ENCODE data around the gene TERB1. TPM values are rescaled to one million over a fixed set of nuclear protein-coding genes. Genes with fewer than 3 reads are reported as not detected.

TERB1 gene
- total RNA-seq, 1 experiment from 2014 or later = not detected

- DNase-seq (ENCODE audit: low spot score) (peak; percentile 40), ATAC-seq (peak; percentile 85)
- no peak overlapping the region for H3K4me3 Mint-ChIP-seq
- CTCF ChIA-PET = interaction anchor here (0.6 to 4.0 kb wide), 26 partner anchors 10 to 334 kb away, joined by 3 to 30 read pairs (median 4); partner anchors contain the start of genes CMTM4, DYNC1LI2, NAE1 and PDP2
- peaks cover 18% of the 10 kb centered on the region for H3K4me1 Mint-ChIP-seq
- peak overlapping the region; percentile 90 for H3K27ac Mint-ChIP-seq
- peak; percentile 61 for TF ChIP-seq CTCF (IDR thresholded peaks at IDR 0.05)
- TF ChIP-seq MAX (CRISPR knock-in tag; IDR thresholded peaks at IDR 0.05) = no peak
- no peaks in the 10 kb centered on the region for H3K27me3 Mint-ChIP-seq (ENCODE audit: low read depth)
- POLR2A ChIA-PET = no interaction called here
- H3K9me3 Mint-ChIP-seq = no peaks in the 10 kb centered on the region
- peaks cover 70% of the 10 kb centered on the region for H3K36me3 Mint-ChIP-seq
Measured at GRCh38 chr16:66740010-66740409, 61.4 kb downstream of the TERB1 start.

- peaks cover 80% of the 10 kb centered on the region for H3K36me3 Mint-ChIP-seq
- ChIA-PET CTCF (interaction anchor here (0.8 to 1.4 kb wide), 2 partner anchors 19 to 85 kb away, joined by 3 to 5 read pairs; no protein-coding TSS in a partner anchor), POLR2A (no interaction called here)
- no peaks in the 10 kb centered on the region for H3K9me3 Mint-ChIP-seq
- no peak overlapping the region for H3K4me3 Mint-ChIP-seq
- TF ChIP-seq SOX15 (CRISPR knock-in tag; IDR thresholded peaks at IDR 0.05) = no peak
- no peak for TF ChIP-seq ZNF423 (CRISPR knock-in tag; IDR thresholded peaks at IDR 0.05)
- no peak for TF ChIP-seq MLX (CRISPR knock-in tag; IDR thresholded peaks at IDR 0.05)
- TF ChIP-seq E2F1 (CRISPR knock-in tag; IDR thresholded peaks at IDR 0.05) = no peak
- TF ChIP-seq IRF2 (CRISPR knock-in tag; IDR thresholded peaks at IDR 0.05; ENCODE audit: borderline replicate concordance, low read depth) = no peak
- TF ChIP-seq ZSCAN18 (CRISPR knock-in tag; IDR thresholded peaks at IDR 0.05) = no peak
- H3K4me1 Mint-ChIP-seq = peaks cover 20% of the 10 kb centered on the region
- H3K27ac Mint-ChIP-seq = no peak overlapping the region; the same call in 1 of the 2 replicates
- ATAC-seq = no peak
- no peaks in the 10 kb centered on the region for H3K27me3 Mint-ChIP-seq (ENCODE audit: low read depth)
- no peak for DNase-seq (ENCODE audit: low spot score)
Measured at GRCh38 chr16:66735891-66736290, 65.5 kb downstream of the TERB1 start.

- Mint-ChIP-seq H3K9me3 (no peaks in the 10 kb centered on the region), H3K27me3 (ENCODE audit: low read depth) (no peaks in the 10 kb centered on the region), H3K36me3 (peaks cover 80% of the 10 kb centered on the region), H3K27ac (peak overlapping the region; percentile 39; the same call in 1 of the 2 replicates), H3K4me1 (peaks cover 36% of the 10 kb centered on the region), H3K4me3 (no peak overlapping the region)
- ATAC-seq (no peak), DNase-seq (ENCODE audit: low spot score) (no peak)
- TF ChIP-seq ZNF121 (CRISPR knock-in tag; IDR thresholded peaks at IDR 0.05) (no peak), ELF4 (CRISPR knock-in tag; IDR thresholded peaks at IDR 0.05; ENCODE audit: low read depth) (no peak), ARID4B (CRISPR knock-in tag; IDR thresholded peaks at IDR 0.05; ENCODE audit: borderline replicate concordance) (no peak), KAT7 (CRISPR knock-in tag; IDR thresholded peaks at IDR 0.05; ENCODE audit: borderline replicate concordance) (no peak), FOXJ3 (CRISPR knock-in tag; IDR thresholded peaks at IDR 0.05; ENCODE audit: borderline replicate concordance) (no peak), FOXK1 (CRISPR knock-in tag; IDR thresholded peaks at IDR 0.05) (no peak), PRRX2 (CRISPR knock-in tag; IDR thresholded peaks at IDR 0.05) (no peak), HMGA2 (CRISPR knock-in tag; IDR thresholded peaks at IDR 0.05) (no peak), ZNF281 (CRISPR knock-in tag; IDR thresholded peaks at IDR 0.05) (no peak), ZNF671 (CRISPR knock-in tag; IDR thresholded peaks at IDR 0.05) (no peak), ZNF416 (CRISPR knock-in tag; IDR thresholded peaks at IDR 0.05) (no peak), MAX (CRISPR knock-in tag; IDR thresholded peaks at IDR 0.05) (no peak), NFE2L1 (CRISPR knock-in tag; IDR thresholded peaks at IDR 0.05) (no peak)
- POLR2A ChIA-PET = no interaction called here
- CTCF ChIA-PET = interaction anchor here (0.6 to 3.5 kb wide), 6 partner anchors 10 to 387 kb away, joined by 3 to 30 read pairs (median 5); partner anchors contain the start of gene NAE1
Measured at GRCh38 chr16:66731101-66731500, 70.3 kb downstream of the TERB1 start.

Data from WTC11 (cell line).